Fibroblast of villous mesenchyme (primary cell): ENCODE results near the gene RBM20. TPM values are rescaled to one million over a fixed set of nuclear protein-coding genes. Genes with fewer than 3 reads are reported as not detected.
A peak's percentile ranks its signal among the peaks of the same experiment; 100 is the strongest.
"Not testable (repeated sequence)": the region's sequence is repeated elsewhere in the genome, so short reads cannot be mapped to it uniquely, and the experiment has no call there.

Experiments
- DNase-seq: peaks from one replicate; pipeline ENCODE4 v3.0.0-alpha.2; 2010; ENCODE audit warnings: low read depth
- H3K4me3 ChIP-seq: 2 replicates; pipeline ENCODE4 v1.5.1; 2011; ENCODE audit warnings: low read depth, mild to moderate bottlenecking, low read length
- CTCF ChIP-seq: IDR thresholded peaks from 2 replicates; pipeline ENCODE4 v1.5.1; 2012; ENCODE audit warnings: low read depth, mild to moderate bottlenecking, low read length; ENCODE audit not compliant: insufficient read depth
- total RNA-seq: library from RNA; depleted of rRNA; stranded (reverse); fragments of >200 nt; gene quantifications from 2 replicates; pipeline ENCODE4 v1.2.3, GENCODE V29; 2012

RBM20 gene
- total RNA-seq, 1 donor: under 0.01 TPM

- TF ChIP-seq CTCF: no peak
- H3K4me3 ChIP-seq: no peak overlapping the region
- no peak for DNase-seq
Measured at GRCh38 chr10:110865809-110866482, 221.8 kb downstream of the RBM20 start.

- not testable (repeated sequence) for H3K4me3 ChIP-seq, DNase-seq
Measured at GRCh38 chr10:110867011-110867806, 223.1 kb downstream of the RBM20 start.

- TF ChIP-seq CTCF: no peak
- no peak overlapping the region for H3K4me3 ChIP-seq
- DNase-seq: no peak
Measured at GRCh38 chr10:110867807-110868465, 223.8 kb downstream of the RBM20 start.

GRCh38 chr10:110868981-110869380 is 224.8 kb downstream of the RBM20 start:
- no peak for DNase-seq
- H3K4me3 ChIP-seq: no peak overlapping the region
- TF ChIP-seq CTCF: no peak

GRCh38 chr10:110870823-110871297 is 226.7 kb downstream of the RBM20 start:
- no peak for TF ChIP-seq CTCF

GRCh38 chr10:110871298-110872084 is 227.4 kb downstream of the RBM20 start, which contains the start of gene PDCD4:
PDCD4 (plus strand) TSS chr10:110871928; CDS start chr10:110876028, 4,100 bp downstream.
- DNase-seq: peak; percentile 98
- peak within 1 kb of the TSS; percentile 87 for H3K4me3 ChIP-seq
- no peak for TF ChIP-seq CTCF

More at GRCh38 chr10:110870823-110871297, 226.7 kb downstream of the RBM20 start:
- DNase-seq: no peak
- H3K4me3 ChIP-seq: peak overlapping the region; percentile 87
